Fibroblast of lung (primary cell): ENCODE measurements around the gene ESPN.
"Not testable (repeated sequence)": the region's sequence is repeated elsewhere in the genome, so short reads cannot be mapped to it uniquely, and the experiment has no call there.

ENCODE experiments used
- CTCF ChIP-seq, 2 donors: IDR thresholded peaks in 1 of 2; conservative IDR thresholded peaks in 1 of 2; 1 replicate in 1 of 2; 2 replicates in 1 of 2; pipeline ENCODE4 v1.5.1; 2011 to 2012; ENCODE audit warnings: low read length in 2 of 2, control low read depth in 1 of 2, inconsistent platforms in 1 of 2, low read depth in 1 of 2, mild to moderate bottlenecking in 1 of 2
- EZH2 ChIP-seq: IDR thresholded peaks from 2 replicates; pipeline ENCODE4 v1.5.1; 2012; ENCODE audit warnings: low read length, control low read depth, mild to moderate bottlenecking; ENCODE audit errors: missing control alignments

DNA sequence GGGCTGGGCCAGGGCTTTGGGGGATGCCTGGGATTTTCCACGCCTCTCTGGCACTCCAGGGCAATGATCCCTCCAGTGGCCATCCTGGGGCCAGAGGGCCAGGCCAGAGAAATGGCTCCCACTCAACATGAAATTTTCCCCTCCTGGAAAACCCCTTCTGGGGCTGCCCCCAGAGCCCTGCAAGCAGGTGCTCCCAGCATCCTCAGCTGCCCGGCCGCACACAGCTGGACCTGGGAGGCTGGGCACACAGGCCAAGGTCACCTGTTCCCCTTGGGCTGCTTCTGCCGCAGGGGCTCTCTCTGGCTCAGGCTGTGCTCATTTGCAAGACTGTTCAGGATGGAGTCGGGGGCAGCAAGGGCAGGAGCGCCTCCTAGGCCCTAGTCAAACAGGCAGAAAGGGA is 3.9 kb downstream of the ESPN start:
- TF ChIP-seq CTCF (conservative IDR thresholded peaks at IDR 0.05 in 1 of 2, IDR thresholded peaks at IDR 0.05 in 1 of 2; ENCODE audit: low read depth in 1 of 2, low read length in 2 of 2); EZH2: not testable (repeated sequence)
